Thoracic aorta (tissue), 2 donors: ENCODE data around the gene NEUROD4. TPM values are rescaled to one million over a fixed set of nuclear protein-coding genes. Genes with fewer than 3 reads are reported as not detected.

Experiments used
- ATAC-seq: fragments of 150-250 bp; one replicate; pipeline ENCODE4 v1.8.0; 2017; ENCODE audit warnings: low read depth; ENCODE audit not compliant: insufficient number of reproducible peaks, low FRiP score
- DNase-seq: peaks from one replicate; pipeline ENCODE4 v3.0.0-alpha.2; 2020; ENCODE audit warnings: low spot score
- H3K27ac ChIP-seq, 2 donors: fragments of 200-600 bp; sonication (generic); 1 replicate in 1 of 2; 2 replicates in 1 of 2; pipeline ENCODE4 v1.5.1; 2016; ENCODE audit warnings: mild to moderate bottlenecking in 2 of 2, moderate library complexity in 2 of 2
- H3K27me3 ChIP-seq: fragments of 200-600 bp; sonication (generic); replicated peaks from 2 replicates; pipeline ENCODE4 v1.6.0; 2016; ENCODE audit warnings: mild to moderate bottlenecking; ENCODE audit not compliant: insufficient read depth
- H3K36me3 ChIP-seq: fragments of 200-600 bp; sonication (generic); one replicate; pipeline ENCODE4 v1.5.1; 2016
- H3K4me1 ChIP-seq, 2 donors: fragments of 200-600 bp; sonication (generic); 1 replicate in 1 of 2; 2 replicates in 1 of 2; pipeline versions ENCODE4 v1.5.1 to v1.6.0; 2016; ENCODE audit warnings: low read depth in 2 of 2, mild to moderate bottlenecking in 1 of 2; ENCODE audit not compliant: control insufficient read depth in 1 of 2
- H3K4me3 ChIP-seq: fragments of 200-600 bp; sonication (generic); 2 replicates; pipeline ENCODE4 v1.5.1; 2016; ENCODE audit warnings: mild to moderate bottlenecking
- H3K9me3 ChIP-seq: fragments of 200-600 bp; sonication (generic); 2 replicates; pipeline ENCODE4 v1.5.1; 2016
- total RNA-seq, 2 donors: library from RNA; depleted of rRNA; stranded (reverse); fragments of >200 nt; gene quantifications; one replicate each; pipeline versions ENCODE4 v1.1.0 to v1.2.3, GENCODE V29; 2016
- TF ChIP-seq, protein P1 (sequence below): fragments of 200-600 bp; sonication (generic); IDR thresholded peaks from one replicate; pipeline ENCODE4 v1.5.1; 2019; ENCODE audit warnings: antibody characterized with exemption

Gene NEUROD4
- total RNA-seq, 2 donors from 2014 or later = not detected

DNA sequence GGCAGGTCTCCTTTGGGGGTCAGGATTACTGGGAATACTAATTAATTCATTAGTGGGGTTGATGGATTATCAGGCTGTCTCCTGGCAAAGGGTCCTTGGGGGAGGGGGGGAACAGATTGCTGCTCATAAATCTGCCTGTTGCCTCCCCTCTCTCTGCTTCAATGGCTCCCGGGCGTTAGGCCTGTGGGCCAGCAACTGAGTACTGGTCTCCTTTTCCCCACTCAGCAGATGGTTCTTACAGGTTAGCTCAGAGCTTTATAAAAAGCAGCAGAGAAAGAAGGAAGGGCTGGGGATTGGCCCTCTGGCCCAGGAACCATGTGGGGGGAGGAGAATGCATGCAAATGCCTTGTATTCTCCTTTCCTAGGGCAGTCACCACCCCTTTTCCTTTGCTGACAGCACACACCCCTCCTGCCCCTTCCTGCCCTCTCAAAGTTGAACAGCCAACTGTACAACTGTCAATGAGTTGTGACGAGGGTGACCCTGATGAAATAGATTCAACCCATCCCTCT lies 2.3 kb upstream of the NEUROD4 start:
- Histone ChIP-seq H3K27ac (no peak overlapping the region), H3K36me3 (no peaks in the 10 kb centered on the region), H3K9me3 (no peaks in the 10 kb centered on the region), H3K27me3 (no peaks in the 10 kb centered on the region), H3K4me1 (no peaks in the 10 kb centered on the region), H3K4me3 (no peak overlapping the region)
- no peak for DNase-seq
- no peak for ATAC-seq
- TF ChIP-seq, protein P1, sequence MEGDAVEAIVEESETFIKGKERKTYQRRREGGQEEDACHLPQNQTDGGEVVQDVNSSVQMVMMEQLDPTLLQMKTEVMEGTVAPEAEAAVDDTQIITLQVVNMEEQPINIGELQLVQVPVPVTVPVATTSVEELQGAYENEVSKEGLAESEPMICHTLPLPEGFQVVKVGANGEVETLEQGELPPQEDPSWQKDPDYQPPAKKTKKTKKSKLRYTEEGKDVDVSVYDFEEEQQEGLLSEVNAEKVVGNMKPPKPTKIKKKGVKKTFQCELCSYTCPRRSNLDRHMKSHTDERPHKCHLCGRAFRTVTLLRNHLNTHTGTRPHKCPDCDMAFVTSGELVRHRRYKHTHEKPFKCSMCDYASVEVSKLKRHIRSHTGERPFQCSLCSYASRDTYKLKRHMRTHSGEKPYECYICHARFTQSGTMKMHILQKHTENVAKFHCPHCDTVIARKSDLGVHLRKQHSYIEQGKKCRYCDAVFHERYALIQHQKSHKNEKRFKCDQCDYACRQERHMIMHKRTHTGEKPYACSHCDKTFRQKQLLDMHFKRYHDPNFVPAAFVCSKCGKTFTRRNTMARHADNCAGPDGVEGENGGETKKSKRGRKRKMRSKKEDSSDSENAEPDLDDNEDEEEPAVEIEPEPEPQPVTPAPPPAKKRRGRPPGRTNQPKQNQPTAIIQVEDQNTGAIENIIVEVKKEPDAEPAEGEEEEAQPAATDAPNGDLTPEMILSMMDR = no peak

DNA sequence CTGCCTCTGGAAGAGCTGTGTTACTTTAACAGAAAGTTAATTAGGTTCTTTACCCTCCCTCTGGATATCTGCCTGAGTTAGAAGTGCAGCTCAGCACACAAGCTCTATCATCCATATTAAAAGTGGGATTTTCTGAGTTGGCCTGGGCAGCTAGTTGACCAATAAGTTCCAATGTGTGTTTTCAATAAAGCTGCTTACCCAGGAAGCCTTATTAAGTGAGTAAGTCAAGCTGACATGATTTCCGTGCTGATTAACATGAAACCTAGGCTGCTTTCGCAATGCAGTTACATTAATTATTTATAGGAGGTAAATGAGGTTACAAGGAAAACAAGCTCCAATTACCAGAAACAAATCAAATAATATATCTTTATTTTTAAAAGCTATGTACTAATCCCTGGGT lies 4.8 kb downstream of the NEUROD4 start:
- Histone ChIP-seq H3K27ac (no peak overlapping the region), H3K4me3 (no peak overlapping the region), H3K9me3 (no peaks in the 10 kb centered on the region), H3K36me3 (no peaks in the 10 kb centered on the region), H3K27me3 (no peaks in the 10 kb centered on the region), H3K4me1 (no peaks in the 10 kb centered on the region)
- TF ChIP-seq, protein P1 = no peak
- DNase-seq (no peak), ATAC-seq (no peak)

DNA sequence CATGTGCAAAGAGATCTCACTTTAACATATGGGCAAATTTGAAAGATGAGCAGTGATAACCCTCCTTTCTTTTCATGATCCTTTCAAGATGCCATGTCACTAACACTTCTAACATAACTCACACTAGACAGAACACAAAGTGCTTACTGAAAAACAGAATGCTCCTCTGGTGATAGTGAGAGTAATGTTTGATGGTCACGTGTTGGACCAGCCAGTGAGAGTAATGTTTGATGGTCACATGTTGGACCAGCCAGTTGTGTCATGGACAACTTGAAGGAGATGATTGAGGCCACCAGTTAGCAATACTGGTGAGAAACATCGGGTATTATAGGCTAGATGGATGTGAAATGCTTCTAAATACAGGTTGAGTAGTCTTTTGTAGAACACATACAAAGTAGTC lies 5.7 kb downstream of the NEUROD4 start:
- TF ChIP-seq, protein P1 = no peak
- DNase-seq (no peak), ATAC-seq (no peak)
- no peaks in the 10 kb centered on the region for H3K4me1 ChIP-seq
- H3K27me3 ChIP-seq = no peaks in the 10 kb centered on the region
- no peaks in the 10 kb centered on the region for H3K36me3 ChIP-seq
- H3K27ac ChIP-seq = no peak overlapping the region
- no peaks in the 10 kb centered on the region for H3K9me3 ChIP-seq
- no peak overlapping the region for H3K4me3 ChIP-seq

DNA sequence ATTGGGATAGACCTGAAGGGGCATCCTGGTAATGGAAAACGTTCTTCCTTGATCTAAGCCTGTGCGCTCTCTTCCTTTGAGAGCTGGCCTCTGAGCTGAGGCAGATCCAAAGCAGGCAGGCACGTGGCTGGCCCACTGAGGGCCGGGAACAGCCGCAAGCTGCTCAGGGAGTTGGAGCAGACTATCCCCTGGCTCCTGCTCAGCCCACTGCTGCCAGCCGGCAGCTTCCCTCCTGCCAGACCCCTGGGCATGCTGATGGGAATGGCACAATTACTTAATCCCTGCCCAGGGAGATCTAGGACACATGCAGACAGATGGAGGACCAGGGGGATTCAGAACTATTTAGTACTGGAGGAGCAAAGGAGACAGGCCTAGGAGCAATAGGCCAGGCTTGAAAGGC lies 14.4 kb downstream of the NEUROD4 start:
- Histone ChIP-seq H3K4me3 (no peak overlapping the region), H3K9me3 (no peaks in the 10 kb centered on the region), H3K36me3 (no peaks in the 10 kb centered on the region), H3K27ac (no peak overlapping the region), H3K27me3 (no peaks in the 10 kb centered on the region), H3K4me1 (no peaks in the 10 kb centered on the region)
- ATAC-seq (no peak), DNase-seq (no peak)
- TF ChIP-seq, protein P1 = no peak

DNA sequence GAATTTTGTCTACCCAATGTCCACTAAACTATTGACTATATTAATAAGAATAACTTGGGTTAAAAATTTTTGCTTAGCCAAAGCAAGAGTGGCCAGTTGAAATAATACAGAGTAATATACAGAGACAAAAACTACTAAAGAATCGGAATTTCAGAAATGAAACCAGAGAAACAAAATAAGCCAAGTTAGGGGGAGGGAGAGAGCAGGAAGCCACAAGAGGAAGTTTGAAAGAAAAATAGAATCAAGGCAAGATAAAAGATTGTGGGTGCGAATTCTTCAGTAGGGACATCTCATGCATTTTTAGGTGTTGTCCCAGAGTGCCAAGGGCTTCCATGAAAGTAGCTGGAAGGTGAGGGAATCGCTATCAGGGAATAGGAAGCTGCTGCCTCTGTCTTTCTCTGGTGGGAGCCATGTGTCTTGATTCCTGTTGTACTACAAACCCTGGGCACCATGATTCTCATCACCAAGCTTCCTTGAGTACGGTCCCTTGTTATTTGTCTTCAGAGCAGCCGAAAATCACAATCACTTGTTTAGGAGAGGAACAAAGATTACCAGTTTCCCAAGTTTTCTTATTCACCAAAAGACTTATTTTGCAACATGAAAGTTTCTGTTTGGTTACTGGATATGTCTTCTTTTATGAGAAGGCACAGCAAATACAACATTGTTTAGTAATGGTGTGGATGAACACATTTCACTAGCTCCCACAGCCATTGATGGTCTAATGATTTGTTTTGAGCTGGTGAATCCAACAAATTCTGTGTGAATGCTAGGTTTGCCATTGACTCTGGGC lies 16.7 kb downstream of the NEUROD4 start:
- Histone ChIP-seq H3K27ac (no peak overlapping the region), H3K27me3 (no peaks in the 10 kb centered on the region), H3K4me1 (no peaks in the 10 kb centered on the region), H3K4me3 (no peak overlapping the region), H3K9me3 (no peaks in the 10 kb centered on the region), H3K36me3 (no peaks in the 10 kb centered on the region)
- no peak for ATAC-seq
- TF ChIP-seq, protein P1 = no peak
- DNase-seq = no peak
